Activated CD4-positive, alpha-beta T cell treated with anti-CD3 and anti-CD28 coated beads for 36 hours (primary cell): ENCODE results near the gene TRIM16. TPM values are rescaled to one million over a fixed set of nuclear protein-coding genes. Genes with fewer than 3 reads are reported as not detected.
"Not testable (repeated sequence)": the region's sequence is repeated elsewhere in the genome, so short reads cannot be mapped to it uniquely, and the experiment has no call there.

Experiments used
- ATAC-seq: fragments of 200-7000 bp; cut with Tn5 transposase; one replicate; pipeline ENCODE4 v1.10.0; 2021; ENCODE audit warnings: mild to moderate bottlenecking, moderate library complexity
- CTCF ChIA-PET: fragments of 350-600 bp; sonication (Branson Sonifier 250); formaldehyde crosslinking; loops from one replicate; lab custom pipeline; 2021; ENCODE audit warnings: antibody characterized with exemption; lab: Charles Lee
- POLR2A ChIA-PET: fragments of 350-600 bp; sonication (Branson Sonifier 250); formaldehyde crosslinking; loops from one replicate; lab custom pipeline; 2021; ENCODE audit warnings: antibody characterized with exemption, inconsistent platforms; lab: Charles Lee
- DNase-seq: peaks from one replicate; pipeline ENCODE4 v3.0.0-alpha.2; 2020
- H3K27ac Mint-ChIP-seq: one replicate; pipeline ENCODE4 v1.8.0; 2021; ENCODE audit warnings: mixed read lengths
- H3K27me3 Mint-ChIP-seq: one replicate; pipeline ENCODE4 v1.8.0; 2021; ENCODE audit warnings: mixed read lengths
- H3K36me3 Mint-ChIP-seq: one replicate; pipeline ENCODE4 v1.8.0; 2021; ENCODE audit warnings: low read depth, mixed read lengths
- H3K4me1 Mint-ChIP-seq: one replicate; pipeline ENCODE4 v1.8.0; 2021; ENCODE audit warnings: mixed read lengths
- H3K4me3 Mint-ChIP-seq: one replicate; pipeline ENCODE4 v1.8.0; 2021; ENCODE audit warnings: mild to moderate bottlenecking, moderate library complexity, mixed read lengths
- H3K9me3 Mint-ChIP-seq: one replicate; pipeline ENCODE4 v1.8.0; 2021; ENCODE audit warnings: low read depth, mixed read lengths
- intact Hi-C, 2 experiments: fragments of 100-400 bp; cut with DNase I in 1 of 2; cut with micrococcal nuclease in 1 of 2; formaldehyde crosslinking; loops; one replicate each; pipeline versions ENCODE4 v1.14.2 to v1.15.1; 2022 to 2024; cut with DNase I, micrococcal nuclease
- total RNA-seq, 2 experiments: library from RNA; stranded (reverse); gene quantifications; one replicate each; pipeline ENCODE4 v1.2.3, GENCODE V29; 2021

TRIM16 gene
- 10 to 100 TPM; 13.5 to 14.1 TPM for total RNA-seq

- CTCF ChIA-PET, H3K27me3 Mint-ChIP-seq, H3K9me3 Mint-ChIP-seq, POLR2A ChIA-PET: not testable (repeated sequence)
- Mint-ChIP-seq H3K27ac (peak within 1 kb of the TSS; percentile 91), H3K36me3 (peaks cover 13% of the 10 kb centered on the region), H3K4me1 (peaks cover 24% of the 10 kb centered on the region), H3K4me3 (peak within 1 kb of the TSS; percentile 92)
- ATAC-seq (peak; percentile 94), DNase-seq (peak; percentile 88)
- intact Hi-C loops, result loop anchor here in 1 of 2 experiments (1.0 to 5.0 kb wide), 2 partner anchors 15 to 122 kb away; partner anchors contain the start of genes TVP23C and ZNF286A
These were observed at the start of gene TRIM16 for GRCh38 chr17:15683824-15684478. TRIM16 (minus strand) TSS chr17:15684311; CDS start chr17:15651609, 32,702 bp downstream.

- intact Hi-C loops, ATAC-seq, H3K27ac Mint-ChIP-seq, H3K4me3 Mint-ChIP-seq, DNase-seq, H3K27me3 Mint-ChIP-seq, POLR2A ChIA-PET, H3K4me1 Mint-ChIP-seq, H3K36me3 Mint-ChIP-seq, H3K9me3 Mint-ChIP-seq, CTCF ChIA-PET: not testable (repeated sequence)
These were observed 49.2 kb upstream of the TRIM16 start for GRCh38 chr17:15733174-15733789.

- intact Hi-C loops, POLR2A ChIA-PET, H3K27ac Mint-ChIP-seq, H3K9me3 Mint-ChIP-seq, ATAC-seq, H3K27me3 Mint-ChIP-seq, H3K4me3 Mint-ChIP-seq, DNase-seq, CTCF ChIA-PET, H3K4me1 Mint-ChIP-seq, H3K36me3 Mint-ChIP-seq: not testable (repeated sequence)
These were observed 47.8 kb upstream of the TRIM16 start, which contains the start of gene TBC1D26 for GRCh38 chr17:15731900-15732299. TBC1D26 (plus strand) TSS chr17:15732283; CDS start chr17:15735349, 3,066 bp downstream.

DNA sequence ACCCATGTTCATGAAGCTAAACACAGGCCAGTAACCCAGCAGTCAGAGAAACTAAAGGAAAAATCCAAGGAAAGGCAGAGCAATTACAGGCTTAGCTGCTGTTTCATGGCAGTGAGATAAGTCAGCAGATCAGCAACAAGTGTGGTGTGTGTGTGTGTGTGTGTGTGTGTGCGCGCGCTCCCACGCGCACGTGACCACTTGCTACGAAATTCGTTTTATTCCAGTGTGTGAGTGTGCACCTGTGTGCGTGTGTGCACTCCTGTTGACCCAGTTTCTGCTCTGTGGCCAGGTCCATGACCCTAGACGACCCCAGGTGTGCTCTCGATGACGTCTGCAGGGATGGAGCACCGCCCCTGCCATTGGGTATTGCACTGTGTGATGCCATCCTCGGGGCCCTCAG, 46.4 kb upstream of the TRIM16 start:
- H3K4me1 Mint-ChIP-seq, POLR2A ChIA-PET, CTCF ChIA-PET, H3K27ac Mint-ChIP-seq, ATAC-seq, H3K27me3 Mint-ChIP-seq, H3K9me3 Mint-ChIP-seq, DNase-seq, H3K4me3 Mint-ChIP-seq, intact Hi-C loops, H3K36me3 Mint-ChIP-seq: not testable (repeated sequence)

DNA sequence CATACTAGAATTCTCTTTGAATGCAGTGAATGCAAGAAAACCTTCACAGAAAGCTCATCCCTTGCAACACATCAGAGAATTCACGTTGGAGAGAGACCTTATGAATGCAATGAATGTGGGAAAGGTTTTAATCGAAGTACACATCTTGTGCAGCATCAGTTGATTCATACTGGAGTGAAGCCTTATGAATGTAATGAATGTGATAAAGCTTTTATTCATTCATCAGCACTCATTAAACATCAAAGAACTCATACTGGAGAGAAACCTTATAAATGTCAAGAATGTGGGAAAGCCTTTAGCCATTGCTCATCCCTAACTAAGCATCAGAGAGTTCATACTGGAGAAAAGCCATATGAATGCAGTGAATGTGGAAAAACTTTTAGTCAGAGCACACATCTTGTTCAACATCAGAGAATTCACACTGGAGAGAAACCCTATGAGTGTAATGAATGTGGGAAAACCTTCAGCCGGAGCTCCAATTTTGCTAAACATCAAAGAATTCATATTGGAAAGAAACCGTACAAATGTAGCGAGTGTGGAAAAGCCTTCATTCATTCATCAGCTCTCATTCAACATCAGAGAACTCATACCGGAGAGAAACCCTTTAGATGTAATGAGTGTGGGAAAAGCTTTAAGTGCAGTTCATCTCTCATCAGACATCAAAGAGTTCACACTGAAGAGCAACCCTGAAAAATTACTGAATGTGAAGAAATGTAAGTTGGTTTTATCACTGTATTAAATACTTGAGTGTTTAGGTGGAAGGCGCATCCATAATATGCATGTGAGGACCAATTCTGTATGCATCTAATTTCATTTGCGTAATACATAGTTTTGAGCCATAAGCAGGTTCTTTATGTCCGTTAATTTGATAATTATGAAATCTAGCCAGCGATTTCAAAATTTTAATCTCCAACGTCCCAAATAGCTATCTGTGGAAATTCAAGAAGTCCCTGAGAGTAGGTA, 32.8 kb upstream of the TRIM16 start:
- CTCF ChIA-PET, POLR2A ChIA-PET, H3K27me3 Mint-ChIP-seq, H3K4me1 Mint-ChIP-seq, DNase-seq, ATAC-seq, H3K27ac Mint-ChIP-seq, intact Hi-C loops, H3K4me3 Mint-ChIP-seq: not testable (repeated sequence)
- peaks cover 27% of the 10 kb centered on the region for H3K9me3 Mint-ChIP-seq
- H3K36me3 Mint-ChIP-seq, result peaks cover 48% of the 10 kb centered on the region

DNA sequence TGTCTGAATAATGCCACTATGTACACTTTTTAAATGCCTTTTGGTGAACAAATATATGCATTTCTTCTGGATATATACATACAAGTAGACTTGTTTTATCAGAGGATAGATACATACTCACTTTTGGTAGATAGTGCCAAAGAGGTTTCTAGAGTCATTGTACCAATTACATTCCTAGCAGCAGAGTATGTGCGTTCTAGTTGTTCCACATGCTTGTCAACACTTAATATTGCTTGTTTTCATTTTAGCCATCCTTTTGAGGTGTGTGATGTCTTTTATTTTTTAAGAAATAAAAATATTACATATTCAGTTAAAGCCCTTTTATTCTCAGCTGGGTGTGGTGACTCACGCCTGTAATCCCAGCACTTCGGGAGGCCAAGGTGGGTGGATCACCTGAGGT, 24.8 kb upstream of the TRIM16 start:
- H3K4me3 Mint-ChIP-seq, CTCF ChIA-PET, H3K27ac Mint-ChIP-seq, POLR2A ChIA-PET, DNase-seq, H3K27me3 Mint-ChIP-seq, intact Hi-C loops, H3K4me1 Mint-ChIP-seq, ATAC-seq: not testable (repeated sequence)
- peaks cover 22% of the 10 kb centered on the region for H3K9me3 Mint-ChIP-seq
- H3K36me3 Mint-ChIP-seq, result peaks cover 66% of the 10 kb centered on the region

DNA sequence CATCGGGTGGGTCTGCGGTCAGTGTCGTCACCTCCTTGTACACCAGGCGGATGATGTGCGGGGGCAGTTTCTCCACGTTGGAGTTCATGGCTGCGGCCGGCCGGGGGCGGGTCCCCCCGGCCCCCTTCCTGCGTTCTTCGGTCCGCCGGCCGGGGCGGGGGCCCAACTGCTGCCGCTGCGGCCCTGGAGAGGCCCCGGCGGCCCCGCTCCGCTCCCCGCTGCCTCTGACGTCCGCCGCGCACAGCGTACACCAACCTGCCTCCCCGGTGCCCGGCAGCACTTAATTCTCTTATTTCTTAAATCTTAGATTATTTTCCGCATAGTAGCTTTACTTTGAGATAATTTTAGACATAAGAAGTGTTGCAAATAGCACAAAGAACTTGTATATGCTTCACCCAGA, 20.7 kb upstream of the TRIM16 start:
- H3K4me3 Mint-ChIP-seq, H3K27me3 Mint-ChIP-seq, H3K4me1 Mint-ChIP-seq, H3K27ac Mint-ChIP-seq, DNase-seq, intact Hi-C loops, POLR2A ChIA-PET, ATAC-seq, CTCF ChIA-PET: not testable (repeated sequence)
- Mint-ChIP-seq H3K36me3 (peaks cover 65% of the 10 kb centered on the region), H3K9me3 (peaks cover 15% of the 10 kb centered on the region)

DNA sequence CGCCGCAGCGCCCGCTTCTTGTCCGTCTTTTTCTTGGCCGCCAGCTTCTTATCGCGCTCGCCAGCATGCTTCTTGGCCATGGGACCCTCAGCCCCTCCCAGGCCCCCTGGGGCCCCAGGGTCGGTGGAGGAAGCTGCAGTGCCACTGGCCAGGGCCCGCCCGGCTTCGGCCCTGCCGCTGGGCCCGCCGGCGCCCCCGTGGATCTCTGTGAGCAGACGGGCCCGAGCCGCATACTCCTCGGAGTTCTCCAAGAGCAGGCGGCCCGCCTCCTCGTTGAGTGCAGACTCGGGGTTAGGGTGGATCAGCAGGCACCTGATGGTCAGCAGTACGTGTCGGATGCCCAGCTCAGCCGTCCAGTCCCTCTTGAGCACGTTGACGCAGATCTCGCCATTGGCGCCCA, 20.1 kb upstream of the TRIM16 start:
- H3K27ac Mint-ChIP-seq, CTCF ChIA-PET, intact Hi-C loops, H3K4me3 Mint-ChIP-seq, H3K27me3 Mint-ChIP-seq, H3K4me1 Mint-ChIP-seq, POLR2A ChIA-PET, ATAC-seq, DNase-seq: not testable (repeated sequence)
- peaks cover 11% of the 10 kb centered on the region for H3K9me3 Mint-ChIP-seq
- H3K36me3 Mint-ChIP-seq, result peaks cover 61% of the 10 kb centered on the region

DNA sequence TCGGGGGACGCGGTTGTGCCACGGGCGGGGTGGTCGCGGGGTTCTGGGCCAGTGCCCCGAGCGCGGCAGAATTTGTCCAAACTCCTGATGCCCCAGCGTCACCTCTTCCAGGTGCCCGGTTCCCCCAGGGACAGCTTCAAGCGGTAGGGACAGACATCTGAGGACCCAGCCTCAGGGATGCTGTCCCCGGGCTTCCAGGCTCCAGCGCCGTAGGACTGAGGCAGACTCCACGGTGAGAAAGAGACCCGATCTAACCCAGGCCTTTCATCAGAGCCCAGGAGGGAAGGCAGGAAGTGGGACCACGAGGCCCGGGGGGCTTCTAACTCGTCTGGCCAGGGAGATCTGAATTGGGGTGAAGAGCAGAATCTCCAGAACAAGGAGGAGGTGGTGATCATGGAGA, 15.8 kb upstream of the TRIM16 start:
- peak; percentile 5 for ATAC-seq
- DNase-seq, POLR2A ChIA-PET, CTCF ChIA-PET, H3K4me1 Mint-ChIP-seq, H3K27me3 Mint-ChIP-seq, H3K9me3 Mint-ChIP-seq: not testable (repeated sequence)
- Mint-ChIP-seq H3K36me3 (peaks cover 25% of the 10 kb centered on the region), H3K4me3 (peak overlapping the region; percentile 83), H3K27ac (peak overlapping the region; percentile 82)
- intact Hi-C loops, result loop anchor here in 1 of 2 experiments (1.0 kb wide), 1 partner anchor 16 kb away; the partner anchor contains the start of gene TRIM16

DNA sequence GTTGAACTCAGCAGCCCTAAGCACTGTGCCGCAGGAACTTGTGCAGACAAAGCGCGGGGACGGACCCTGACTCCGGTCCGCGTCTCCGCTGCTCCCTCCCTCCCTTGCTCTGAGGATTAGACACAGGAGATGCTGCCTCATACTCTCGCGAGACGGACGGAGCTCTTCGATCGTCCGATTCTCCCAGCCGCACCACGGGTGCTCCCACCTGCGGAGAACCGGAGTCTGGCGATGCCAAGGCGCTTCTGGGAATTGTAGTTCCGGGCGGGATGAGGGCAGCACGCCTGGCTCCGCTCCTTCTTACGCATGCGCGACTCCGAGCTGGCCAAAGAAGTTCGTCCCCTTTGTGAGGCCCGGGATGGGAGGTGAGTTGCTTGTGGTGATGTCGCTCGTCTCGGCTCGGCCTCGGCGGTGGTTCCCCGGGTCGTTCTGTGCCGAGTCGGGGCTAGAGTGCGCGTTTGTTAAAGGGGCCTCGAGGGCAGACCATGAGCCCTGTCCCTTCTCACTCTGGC, 15.4 kb upstream of the TRIM16 start, which contains the start of gene ZNF286A:
Gene ZNF286A (plus strand): TSS at position 340 of the 512 bp plus-strand sequence. CDS start 578 bp downstream, outside the sequence.
- ATAC-seq (peak; percentile 96), DNase-seq (peak; percentile 97)
- Mint-ChIP-seq H3K36me3 (peaks cover 22% of the 10 kb centered on the region), H3K4me3 (peak within 1 kb of the TSS; percentile 83), H3K27ac (peak within 1 kb of the TSS; percentile 82)
- intact Hi-C loops, result loop anchor here in 1 of 2 experiments (1.0 kb wide), 1 partner anchor 15 kb away; the partner anchor contains the start of gene TRIM16
- H3K27me3 Mint-ChIP-seq, CTCF ChIA-PET, POLR2A ChIA-PET, H3K4me1 Mint-ChIP-seq, H3K9me3 Mint-ChIP-seq: not testable (repeated sequence)

GRCh38 chr17:15698967-15699366, 14.9 kb upstream of the TRIM16 start:
- H3K9me3 Mint-ChIP-seq, H3K27me3 Mint-ChIP-seq, ATAC-seq, DNase-seq, CTCF ChIA-PET, POLR2A ChIA-PET, H3K4me1 Mint-ChIP-seq: not testable (repeated sequence)
- peak overlapping the region; percentile 83 for H3K4me3 Mint-ChIP-seq
- H3K27ac Mint-ChIP-seq, result peak overlapping the region; percentile 82
- intact Hi-C loops, result loop anchor here in 1 of 2 experiments (1.0 kb wide), 1 partner anchor 15 kb away; the partner anchor contains the start of gene TRIM16
- H3K36me3 Mint-ChIP-seq, result peaks cover 20% of the 10 kb centered on the region
